BLaER1 treated with 17β-estradiol and CSF1 and Interleukin-3, amounts not matched to agents 10 nM and 100 nM (cell line): ENCODE measurements around the gene CENPL.
"Not testable (repeated sequence)": the region's sequence is repeated elsewhere in the genome, so short reads cannot be mapped to it uniquely, and the experiment has no call there.

Experiments
- H3K27ac ChIP-seq, 11 experiments: shearing (Covaris generic); formaldehyde crosslinking; 2 replicates each; pipeline ENCODE4 v1.8.1; 2022
- H3K27me3 ChIP-seq, 11 experiments: shearing (Covaris generic); formaldehyde crosslinking; 2 replicates each; pipeline ENCODE4 v1.8.1; 2022
- H3K36me3 ChIP-seq, 11 experiments: shearing (Covaris generic); formaldehyde crosslinking; 2 replicates each; pipeline ENCODE4 v1.8.1; 2022
- H3K4me1 ChIP-seq, 10 experiments: shearing (Covaris generic); formaldehyde crosslinking; 2 replicates each; pipeline ENCODE4 v1.8.1; 2022
- H3K4me2 ChIP-seq, 11 experiments: shearing (Covaris generic); formaldehyde crosslinking; 2 replicates each; pipeline ENCODE4 v1.8.1; 2022
- H3K4me3 ChIP-seq, 10 experiments: shearing (Covaris generic); formaldehyde crosslinking; 2 replicates each; pipeline ENCODE4 v1.8.1; 2022
- H3K9ac ChIP-seq, 11 experiments: shearing (Covaris generic); formaldehyde crosslinking; 2 replicates each; pipeline ENCODE4 v1.8.1; 2022
- H3K9me3 ChIP-seq, 11 experiments: shearing (Covaris generic); formaldehyde crosslinking; replicated peaks in 1 of 11; 2 replicates each; pipeline ENCODE4 v1.8.1; 2022
- H4K20me1 ChIP-seq, 11 experiments: shearing (Covaris generic); formaldehyde crosslinking; 2 replicates each; pipeline ENCODE4 v1.8.1; 2022
- Cebpa-rat ChIP-seq, 11 experiments: shearing (Covaris generic); IDR thresholded peaks; 2 replicates each; pipeline ENCODE4 v1.8.1; 2022

The CENPL gene

GRCh38 chr1:173867141-173867752 is 42.6 kb upstream of the CENPL start:
- H3K4me2 ChIP-seq = peak overlapping the region; percentile 80 to 97 (median 91)
- no peaks in the 10 kb centered on the region for H3K27me3 ChIP-seq
- H4K20me1 ChIP-seq = peaks cover 44 to 54% (median 50%) of the 10 kb centered on the region in 11 experiments; a peak in 21 of 22 replicates
- peaks cover 50 to 66% (median 56%) of the 10 kb centered on the region in 11 experiments for H3K36me3 ChIP-seq
- no peak for TF ChIP-seq Cebpa-rat (IDR thresholded peaks at IDR 0.05)
- H3K9me3 ChIP-seq = no peaks in the 10 kb centered on the region; a peak in 1 of 22 replicates
- H3K4me3 ChIP-seq = peak overlapping the region; percentile 64 to 98 (median 91)
- peak overlapping the region; percentile 49 to 97 (median 94); a peak in 21 of 22 replicates for H3K27ac ChIP-seq
- peak overlapping the region; percentile 76 to 98 (median 93) for H3K9ac ChIP-seq
- H3K4me1 ChIP-seq = peaks cover 45 to 64% (median 57%) of the 10 kb centered on the region in 10 experiments

GRCh38 chr1:173866413-173867115 is 41.9 kb upstream of the CENPL start:
- Histone ChIP-seq H3K27ac (peak overlapping the region; percentile 49 to 97 (median 94); a peak in 21 of 22 replicates), H3K4me3 (peak overlapping the region; percentile 64 to 98 (median 91)), H3K27me3 (no peaks in the 10 kb centered on the region), H3K4me1 (peaks cover 40 to 57% (median 53%) of the 10 kb centered on the region in 10 experiments), H3K4me2 (peak overlapping the region; percentile 80 to 97 (median 91)), H3K9ac (peak overlapping the region; percentile 76 to 98 (median 93)), H3K9me3 (no peaks in the 10 kb centered on the region; a peak in 1 of 22 replicates), H3K36me3 (peaks cover 50 to 67% (median 58%) of the 10 kb centered on the region in 11 experiments), H4K20me1 (peaks cover 44 to 60% (median 56%) of the 10 kb centered on the region in 11 experiments; a peak in 21 of 22 replicates)
- TF ChIP-seq Cebpa-rat (IDR thresholded peaks at IDR 0.05) = no peak

- peaks cover 51 to 69% (median 56%) of the 10 kb centered on the region in 11 experiments for H3K36me3 ChIP-seq
- H3K9me3 ChIP-seq = no peaks in the 10 kb centered on the region; a peak in 1 of 22 replicates
- H3K4me3 ChIP-seq = peak overlapping the region; percentile 64 to 98 (median 91)
- no peaks in the 10 kb centered on the region for H3K27me3 ChIP-seq
- H3K9ac ChIP-seq = peak overlapping the region; percentile 76 to 98 (median 93); a peak in 21 of 22 replicates
- H3K27ac ChIP-seq = peak overlapping the region in 10 of 11 experiments; percentile 5 to 97 (median 94); a peak in 15 of 22 replicates
- H4K20me1 ChIP-seq = peaks cover 44 to 70% (median 66%) of the 10 kb centered on the region in 11 experiments; a peak in 21 of 22 replicates
- peak overlapping the region; percentile 80 to 97 (median 91) for H3K4me2 ChIP-seq
- TF ChIP-seq Cebpa-rat (IDR thresholded peaks at IDR 0.05) = no peak
- peaks cover 31 to 47% (median 43%) of the 10 kb centered on the region in 10 experiments for H3K4me1 ChIP-seq
Observed at GRCh38 chr1:173865468-173866164, 40.9 kb upstream of the CENPL start.

DNA sequence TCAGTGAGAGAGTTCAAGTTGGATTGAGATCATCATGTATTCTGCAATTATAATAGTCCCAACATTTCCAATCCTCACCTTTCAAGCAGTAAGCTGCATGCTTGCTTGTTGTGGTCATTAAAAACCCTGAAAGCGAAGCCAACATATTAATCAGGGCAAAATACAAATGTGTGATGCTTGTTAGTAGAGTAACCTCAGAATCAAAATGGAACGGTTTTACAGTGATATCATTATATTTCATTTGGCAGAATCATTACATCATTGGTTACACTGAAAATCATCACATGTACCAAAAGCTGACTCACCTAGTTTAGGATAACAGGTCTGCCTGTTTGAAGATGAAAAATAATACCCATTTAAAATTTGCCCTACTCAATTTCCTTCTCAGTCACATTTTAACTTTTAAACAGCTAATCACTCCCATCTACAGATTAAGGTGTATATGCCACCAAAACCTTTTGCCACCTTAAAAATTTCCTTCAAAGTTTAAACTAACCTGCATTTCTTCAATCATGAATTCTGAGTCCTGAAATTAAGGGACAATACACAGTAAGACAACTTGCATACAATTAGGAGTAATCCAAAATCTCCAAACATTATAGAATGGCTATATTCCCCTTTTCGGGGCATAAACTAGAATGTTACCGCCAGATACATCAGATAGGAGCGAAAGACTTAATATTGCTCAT is 39.6 kb upstream of the CENPL start:
- peak overlapping the region; percentile 76 to 98 (median 93) for H3K9ac ChIP-seq
- no peaks in the 10 kb centered on the region for H3K27me3 ChIP-seq
- H3K4me1 ChIP-seq = peaks cover 18 to 34% (median 30%) of the 10 kb centered on the region in 10 experiments
- H4K20me1 ChIP-seq = peaks cover 44 to 75% (median 67%) of the 10 kb centered on the region in 11 experiments; a peak in 21 of 22 replicates
- H3K4me2 ChIP-seq = peak overlapping the region; percentile 80 to 97 (median 91)
- H3K36me3 ChIP-seq = peaks cover 55 to 75% (median 64%) of the 10 kb centered on the region in 11 experiments
- peak overlapping the region in 9 of 10 experiments; percentile 82 to 98 (median 91); a peak in 17 of 20 replicates for H3K4me3 ChIP-seq
- peak overlapping the region in 8 of 11 experiments; percentile 15 to 97 (median 92); a peak in 11 of 22 replicates for H3K27ac ChIP-seq
- H3K9me3 ChIP-seq = no peaks in the 10 kb centered on the region; a peak in 1 of 22 replicates
- TF ChIP-seq Cebpa-rat (IDR thresholded peaks at IDR 0.05) = no peak

DNA sequence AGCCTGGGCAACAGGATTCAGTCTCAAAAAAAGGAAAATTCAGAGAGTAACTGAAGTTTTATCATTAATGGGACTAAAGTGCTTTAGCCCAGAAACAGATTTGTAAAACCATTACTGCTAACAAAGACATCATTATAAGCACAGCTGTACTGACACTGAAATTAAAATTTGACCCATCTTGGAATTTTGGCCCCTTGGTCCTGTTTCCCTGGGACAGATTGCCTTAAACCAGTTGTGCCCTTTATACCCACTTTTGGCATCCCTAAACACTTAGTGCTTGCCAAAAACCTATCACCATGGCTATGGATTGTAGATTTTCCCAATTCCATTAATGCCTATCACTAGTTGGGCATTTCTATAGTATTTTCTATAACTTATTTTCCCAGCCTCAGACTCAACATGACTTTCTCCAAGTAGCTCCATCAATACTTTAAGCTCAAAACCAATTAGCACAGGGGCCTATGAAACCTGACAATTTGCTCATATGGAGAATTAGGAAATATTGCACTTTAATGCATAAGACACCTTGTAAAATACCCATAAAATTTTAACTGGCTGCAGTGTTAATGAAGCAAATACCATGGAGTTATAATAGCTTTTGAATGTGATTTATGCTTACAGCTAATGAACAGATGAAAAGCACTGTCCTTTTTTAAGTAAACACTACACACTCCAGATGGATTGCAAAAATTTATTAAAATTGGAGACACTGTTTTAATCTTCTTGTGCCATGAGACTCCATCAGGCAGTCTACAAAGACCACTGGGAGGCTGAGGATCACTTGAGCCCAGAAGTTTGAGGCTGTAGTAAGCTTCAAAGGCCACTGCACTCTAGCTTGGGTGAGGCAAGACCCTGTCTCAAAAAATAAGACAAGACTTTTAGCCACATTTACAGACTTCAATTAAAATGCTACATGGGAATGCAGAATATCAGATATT is 38.8 kb upstream of the CENPL start:
- peaks cover 44 to 75% (median 67%) of the 10 kb centered on the region in 11 experiments; a peak in 21 of 22 replicates for H4K20me1 ChIP-seq
- no peak for TF ChIP-seq Cebpa-rat (IDR thresholded peaks at IDR 0.05)
- H3K9me3 ChIP-seq = no peaks in the 10 kb centered on the region; a peak in 1 of 22 replicates
- peak overlapping the region in 7 of 10 experiments; percentile 83 to 98 (median 93); a peak in 9 of 20 replicates for H3K4me3 ChIP-seq
- peaks cover 14 to 31% (median 26%) of the 10 kb centered on the region in 10 experiments for H3K4me1 ChIP-seq
- peak overlapping the region in 6 of 11 experiments; percentile 40 to 98 (median 94); a peak in 7 of 22 replicates for H3K9ac ChIP-seq
- H3K4me2 ChIP-seq = peak overlapping the region in 10 of 11 experiments; percentile 80 to 97 (median 91); a peak in 20 of 22 replicates
- peaks cover 64 to 83% (median 73%) of the 10 kb centered on the region in 11 experiments for H3K36me3 ChIP-seq
- H3K27me3 ChIP-seq = no peaks in the 10 kb centered on the region
- peak overlapping the region in 4 of 11 experiments; percentile 7 to 97 (median 94); a peak in 5 of 22 replicates for H3K27ac ChIP-seq

DNA sequence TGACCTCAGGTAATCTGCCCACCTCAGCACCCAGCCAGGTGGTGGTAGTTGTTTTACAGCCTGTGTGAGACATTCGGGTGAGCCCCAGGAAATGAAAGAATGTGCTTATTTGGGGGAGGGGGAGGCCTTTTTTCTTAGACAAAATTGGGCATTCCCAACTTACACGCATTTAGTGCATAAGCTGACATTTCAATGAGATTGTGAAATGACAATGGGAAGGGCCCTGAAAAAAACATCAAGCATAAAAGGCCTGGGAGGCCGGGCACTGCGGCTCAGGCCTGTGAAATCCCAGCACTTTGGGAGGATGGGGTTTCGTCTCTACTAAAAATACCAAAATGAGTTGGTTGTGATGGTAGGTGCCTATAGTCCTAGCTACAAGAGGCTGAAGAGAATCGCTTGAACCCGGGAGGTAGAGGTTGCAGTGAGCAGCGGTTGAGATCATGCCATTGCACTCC is 38.1 kb upstream of the CENPL start:
- 0 out of 22 replicates have a peak, but pooled peaks of 1 of the 11 experiments have one; percentile 6 for TF ChIP-seq Cebpa-rat (IDR thresholded peaks at IDR 0.05)
- H3K36me3 ChIP-seq = peaks cover 69 to 90% (median 79%) of the 10 kb centered on the region in 11 experiments
- H3K4me2 ChIP-seq = no peak overlapping the region; a peak in 1 of 22 replicates

DNA sequence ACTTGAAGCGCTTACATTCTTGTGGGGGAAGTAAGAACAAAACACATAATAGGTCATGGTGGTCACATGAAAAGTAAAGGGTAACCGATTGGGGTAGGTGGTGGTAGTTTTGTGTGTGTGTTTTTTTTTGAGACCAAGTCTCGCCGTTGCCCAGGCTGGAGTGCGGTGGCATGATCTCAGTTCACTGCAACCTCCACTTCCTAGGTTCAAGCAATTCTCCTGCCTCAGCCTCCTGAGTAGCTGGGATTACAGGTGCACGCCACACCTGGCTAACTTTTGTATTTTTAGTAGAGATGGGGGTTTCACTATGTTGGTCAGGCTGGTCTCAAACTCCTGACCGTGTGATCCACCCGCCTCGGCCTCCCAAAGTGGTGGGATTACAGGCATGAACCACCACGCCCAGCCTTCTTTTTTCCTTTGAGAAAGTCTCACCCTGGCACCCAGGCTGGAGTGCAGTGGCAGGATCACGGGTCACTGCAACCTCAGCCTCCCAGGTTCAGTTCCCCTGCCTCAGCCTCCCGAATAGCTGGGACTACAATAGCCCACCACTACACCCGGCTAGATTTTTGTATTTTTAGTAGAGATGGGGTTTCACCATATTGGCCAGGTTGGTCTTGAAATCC is 37.6 kb upstream of the CENPL start:
- not testable (repeated sequence) for H3K9me3 ChIP-seq, H3K9ac ChIP-seq, H3K4me3 ChIP-seq, H3K27me3 ChIP-seq, H3K4me2 ChIP-seq
- peaks cover 14 to 31% (median 26%) of the 10 kb centered on the region in 10 experiments for H3K4me1 ChIP-seq
- H3K36me3 ChIP-seq = peaks cover 74 to 96% (median 85%) of the 10 kb centered on the region in 11 experiments
- H3K27ac ChIP-seq = peak overlapping the region in 2 of 11 experiments; percentile 15 to 33; a peak in 1 of 22 replicates
- peaks cover 44 to 83% (median 66%) of the 10 kb centered on the region in 11 experiments; a peak in 21 of 22 replicates for H4K20me1 ChIP-seq

More for the DNA sequence above, 38.1 kb upstream of the CENPL start:
- Histone ChIP-seq H3K9ac (peak overlapping the region in 1 of 11 experiments; percentile 97; a peak in 2 of 22 replicates), H3K4me1 (peaks cover 14 to 31% (median 26%) of the 10 kb centered on the region in 10 experiments), H3K27ac (peak overlapping the region in 2 of 11 experiments; percentile 15 to 33; a peak in 4 of 22 replicates), H3K9me3 (no peaks in the 10 kb centered on the region; a peak in 1 of 22 replicates), H3K4me3 (0 out of 20 replicates have a peak overlapping the region, but pooled peaks of 1 of the 10 experiments have one; percentile 98), H4K20me1 (peaks cover 44 to 79% (median 67%) of the 10 kb centered on the region in 11 experiments; a peak in 21 of 22 replicates), H3K27me3 (no peaks in the 10 kb centered on the region)
